CD14-positive monocyte (primary cell): ENCODE measurements around the gene LRRC52. TPM values are rescaled to one million over a fixed set of nuclear protein-coding genes. Genes with fewer than 3 reads are reported as not detected.
"Not testable (repeated sequence)": the region's sequence is repeated elsewhere in the genome, so short reads cannot be mapped to it uniquely, and the experiment has no call there.

Experiments
- DNase-seq, 3 donors: peaks; one replicate each; pipeline ENCODE4 v3.0.0-alpha.2; 2011 to 2022
- H2AFZ ChIP-seq: 2 replicates; pipeline ENCODE4 v1.6.0; 2012; ENCODE audit warnings: mild to moderate bottlenecking, low read depth, low read length, inconsistent platforms; ENCODE audit not compliant: insufficient read depth, poor library complexity, severe bottlenecking
- H3K27ac ChIP-seq, 2 donors: 1 replicate in 1 of 2; 2 replicates in 1 of 2; pipeline ENCODE4 v1.5.1; 2012 to 2013; ENCODE audit warnings: low read length in 2 of 2, control low read depth in 1 of 2, inconsistent platforms in 1 of 2, low read depth in 1 of 2, mild to moderate bottlenecking in 1 of 2
- H3K27me3 ChIP-seq, 2 donors: one replicate each; pipeline versions ENCODE4 v1.6.0 to v1.6.1; 2011 to 2013; ENCODE audit warnings: low read length in 2 of 2; ENCODE audit not compliant: control insufficient read depth in 2 of 2, insufficient read depth in 2 of 2
- H3K36me3 ChIP-seq, 2 donors: replicated peaks in 1 of 2; 1 replicate in 1 of 2; 2 replicates in 1 of 2; pipeline versions ENCODE4 v1.5.1 to v1.6.1; 2012 to 2013; ENCODE audit warnings: low read length in 2 of 2, control low read depth in 1 of 2, inconsistent platforms in 1 of 2, mild to moderate bottlenecking in 1 of 2; ENCODE audit not compliant: insufficient read depth in 2 of 2, control insufficient read depth in 1 of 2
- H3K4me1 ChIP-seq, 2 donors: 1 replicate in 1 of 2; 2 replicates in 1 of 2; pipeline versions ENCODE4 v1.5.1 to v1.6.1; 2012 to 2013; ENCODE audit warnings: low read length in 2 of 2, control low read depth in 1 of 2, inconsistent platforms in 1 of 2, mild to moderate bottlenecking in 1 of 2, moderate library complexity in 1 of 2; ENCODE audit not compliant: insufficient read depth in 2 of 2, control insufficient read depth in 1 of 2
- H3K4me2 ChIP-seq: replicated peaks from 2 replicates; pipeline ENCODE3; 2012; ENCODE audit warnings: low read length, moderate library complexity, mild to moderate bottlenecking; ENCODE audit not compliant: poor library complexity, severe bottlenecking; ENCODE audit errors: extremely low read depth
- H3K4me3 ChIP-seq, 3 experiments: fragments of 200-600 bp in 1 of 3; sonication (generic) in 1 of 3; replicated peaks in 1 of 3; 1 replicate in 2 of 3; 2 replicates in 1 of 3; pipeline ENCODE4 v1.5.1; 2011 to 2013; ENCODE audit warnings: low read length in 3 of 3, mild to moderate bottlenecking in 3 of 3, control low read depth in 2 of 3, low read depth in 2 of 3, inconsistent platforms in 1 of 3, moderate library complexity in 1 of 3
- H3K79me2 ChIP-seq: 2 replicates; pipeline ENCODE4 v1.6.0; 2012; ENCODE audit warnings: mild to moderate bottlenecking, control low read depth, inconsistent platforms, low read length, moderate library complexity; ENCODE audit not compliant: insufficient read depth
- H3K9ac ChIP-seq: 2 replicates; pipeline ENCODE4 v1.6.0; 2017; ENCODE audit warnings: low read length, mild to moderate bottlenecking; ENCODE audit not compliant: insufficient read depth, poor library complexity, severe bottlenecking
- H3K9me3 ChIP-seq, 2 donors: replicated peaks in 1 of 2; 1 replicate in 1 of 2; 2 replicates in 1 of 2; pipeline versions ENCODE4 v1.5.1 to v1.6.1; 2012 to 2013; ENCODE audit warnings: low read length in 2 of 2, control low read depth in 1 of 2; ENCODE audit not compliant: control insufficient read depth in 1 of 2, insufficient read depth in 1 of 2
- H4K20me1 ChIP-seq: 2 replicates; pipeline ENCODE4 v1.6.0; 2012; ENCODE audit warnings: mild to moderate bottlenecking, low read length, control low read depth, moderate library complexity; ENCODE audit not compliant: insufficient read depth
- H3K27ac Mint-ChIP-seq, 7 donors: one replicate each; pipeline ENCODE4 v1.8.0; 2020; ENCODE audit warnings: mild to moderate bottlenecking in 7 of 7, mixed read lengths in 7 of 7, moderate library complexity in 6 of 7, inconsistent platforms in 2 of 7
- H3K27me3 Mint-ChIP-seq, 3 donors: one replicate each; pipeline ENCODE4 v1.8.0; 2021 to 2022; ENCODE audit warnings: low read depth in 3 of 3, mild to moderate bottlenecking in 3 of 3, mixed read lengths in 3 of 3, moderate library complexity in 3 of 3, inconsistent platforms in 1 of 3
- H3K36me3 Mint-ChIP-seq, 2 donors: one replicate each; pipeline ENCODE4 v1.8.0; 2020; ENCODE audit warnings: mixed read lengths in 2 of 2, inconsistent platforms in 1 of 2, mild to moderate bottlenecking in 1 of 2
- H3K4me1 Mint-ChIP-seq: one replicate; pipeline ENCODE4 v1.8.0; 2020; ENCODE audit warnings: mild to moderate bottlenecking, mixed read lengths
- H3K4me3 Mint-ChIP-seq, 2 donors: one replicate each; pipeline ENCODE4 v1.8.0; 2020; ENCODE audit warnings: mild to moderate bottlenecking in 2 of 2, mixed read lengths in 2 of 2, moderate library complexity in 1 of 2
- H3K9me3 Mint-ChIP-seq, 7 donors: one replicate each; pipeline ENCODE4 v1.8.0; 2020 to 2022; ENCODE audit warnings: mixed read lengths in 7 of 7, mild to moderate bottlenecking in 6 of 7, moderate library complexity in 6 of 7, inconsistent platforms in 2 of 7
- CTCF ChIP-seq: fragments of 200-600 bp; IDR thresholded peaks from one replicate; pipeline ENCODE4 v1.8.0; 2022; ENCODE audit warnings: antibody characterized with exemption, mild to moderate bottlenecking
- WGBS: methylation state at CpG from one replicate; pipeline ENCODE4 v1.1.5; 2013; ENCODE audit warnings: missing lambda C conversion rate; ENCODE audit not compliant: insufficient coverage; 5-methylcytosine and 5-hydroxymethylcytosine counted together
- intact Hi-C, 2 donors: fragments of 100-400 bp; cut with micrococcal nuclease; formaldehyde crosslinking; loops; one replicate each; pipeline versions ENCODE4 v1.15.0 to v1.15.1; 2023
- polyA plus RNA-seq, 3 donors: library from polyadenylated mRNA; depleted of rRNA in 1 of 3; unstranded in 2 of 3; stranded (reverse) in 1 of 3; fragments of 300-500 nt in 2 of 3; fragments of >200 nt in 1 of 3; fragmentation: Illumina TruSeq in 2 of 3; gene quantifications; 1 replicate in 2 of 3; 2 replicates in 1 of 3; pipeline ENCODE4 v1.2.3, GENCODE V29; 2012 to 2021

LRRC52 gene
- polyA plus RNA-seq, 3 donors: not detected

DNA sequence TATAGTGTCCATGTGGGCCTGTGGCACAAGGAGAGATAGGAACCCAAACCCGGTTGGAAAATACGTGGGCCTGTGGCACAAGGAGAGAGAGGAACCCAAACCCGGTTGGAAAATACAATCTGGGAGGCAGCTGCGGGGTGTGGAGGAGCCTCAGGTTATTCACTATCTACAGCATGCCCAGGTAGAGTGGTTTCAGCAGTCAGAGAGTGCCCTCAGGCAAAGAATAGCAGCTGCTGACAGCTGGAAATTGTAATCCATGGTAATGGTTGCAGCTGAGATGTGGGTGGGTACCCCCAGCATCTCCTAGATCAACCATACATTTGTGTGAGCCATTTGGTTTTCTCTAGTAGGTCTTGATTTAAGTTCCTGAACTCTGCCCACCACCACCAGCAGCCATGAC lies 61.4 kb downstream of the LRRC52 start:
- Mint-ChIP-seq H3K27ac (no peak overlapping the region), H3K27me3 (peaks cover 3 to 5% (median 5%) of the 10 kb centered on the region in 3 donors), H3K4me1 (peaks cover 21% of the 10 kb centered on the region), H3K4me3 (no peak overlapping the region), H3K9me3 (peaks cover 0 to 5% (median 0%) of the 10 kb centered on the region in 7 donors), H3K36me3 (no peaks in the 10 kb centered on the region)
- intact Hi-C loops: no loop called here
- Histone ChIP-seq H3K9me3 (no peaks in the 10 kb centered on the region), H3K9ac (no peak overlapping the region), H3K79me2 (no peaks in the 10 kb centered on the region), H3K4me1 (peaks cover 9 to 12% of the 10 kb centered on the region in 2 donors), H4K20me1 (no peaks in the 10 kb centered on the region), H2AFZ (no peak overlapping the region), H3K27ac (no peak overlapping the region), H3K4me3 (no peak overlapping the region), H3K27me3 (no peaks in the 10 kb centered on the region), H3K4me2 (no peak overlapping the region), H3K36me3 (no peaks in the 10 kb centered on the region)
- no peak for DNase-seq
- no peak for TF ChIP-seq CTCF
- WGBS: 93% methylated on average over 4 of the region's 4 CpGs

DNA sequence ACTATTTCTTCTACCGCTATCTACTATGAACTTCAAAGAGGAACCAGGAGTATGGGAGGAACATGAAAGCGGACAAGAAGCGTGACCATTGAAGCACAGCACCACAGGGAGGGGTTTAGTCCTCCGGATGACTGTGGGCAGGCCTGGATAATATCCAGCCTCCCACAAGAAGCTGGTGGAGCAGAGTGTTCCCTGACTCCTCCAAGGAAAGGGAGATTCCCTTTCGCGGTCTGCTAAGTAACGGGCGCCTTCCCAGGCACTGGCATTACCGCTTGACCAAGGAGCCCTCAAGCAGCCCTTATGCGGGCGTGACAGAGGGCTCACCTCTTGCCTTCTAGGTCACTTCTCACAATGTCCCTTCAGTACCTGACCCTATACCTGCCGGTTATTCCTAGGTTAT lies 62.9 kb downstream of the LRRC52 start:
- H3K27me3 ChIP-seq, H3K9me3 ChIP-seq, H3K27ac ChIP-seq, H3K36me3 Mint-ChIP-seq, H3K36me3 ChIP-seq, H3K4me1 ChIP-seq, H2AFZ ChIP-seq, H4K20me1 ChIP-seq, H3K9ac ChIP-seq, H3K9me3 Mint-ChIP-seq, H3K27ac Mint-ChIP-seq, DNase-seq, H3K4me3 Mint-ChIP-seq, H3K4me2 ChIP-seq, intact Hi-C loops, H3K79me2 ChIP-seq, H3K4me3 ChIP-seq, H3K27me3 Mint-ChIP-seq: not testable (repeated sequence)
- WGBS: no CpG with 5 or more reads among the region's 12 CpGs
- H3K4me1 Mint-ChIP-seq: peaks cover 17% of the 10 kb centered on the region
